Measurements from ENCODE around the gene EPB41L1. TPM values are rescaled to one million over a fixed set of nuclear protein-coding genes. Genes with fewer than 3 reads are reported as not detected.

The EPB41L1 gene
- total and polyA plus RNA-seq, 2 experiments from 2014 or later: 24.1 to 48.7 TPM

GRCh38 chr20:36152261-36152660 lies 2.3 kb upstream of the EPB41L1 start (continued):
- TF ChIP-seq ZNF114 (CRISPR knock-in tag; IDR thresholded peaks at IDR 0.05) (no peak), EZH2 (IDR thresholded peaks at IDR 0.05; ENCODE audit: low read depth, unreplicated experiment) (no peak), ETS1 (IDR thresholded peaks at IDR 0.05) (no peak), POLR2AphosphoS5 (IDR thresholded peaks at IDR 0.05; ENCODE audit: low read depth) (no peak)

GRCh38 chr20:36153204-36153603 lies 1.3 kb upstream of the EPB41L1 start:
- no peak for TF ChIP-seq REST (IDR thresholded peaks at IDR 0.05; ENCODE audit: unreplicated experiment)
- TF ChIP-seq STAT1 (IDR thresholded peaks at IDR 0.05; ENCODE audit: unreplicated experiment): no peak
- no peak for TF ChIP-seq ZNF331 (CRISPR knock-in tag; IDR thresholded peaks at IDR 0.05; ENCODE audit: low read depth)
- no peak for DNase-seq (ENCODE audit: low spot score)
- Histone ChIP-seq H3K36me3 (ENCODE audit: insufficient read depth) (no peaks in the 10 kb centered on the region), H4K20me1 (replicated peaks; ENCODE audit: insufficient read depth) (0 out of 2 replicates have a peak, but pooled peaks cover 4% of the 10 kb centered on the region), H3K79me2 (replicated peaks; ENCODE audit: insufficient read depth) (peaks cover 4% of the 10 kb centered on the region; the same call in 1 of the 2 replicates), H3K4me3 (no peak overlapping the region), H3K4me2 (no peak overlapping the region), H2AFZ (no peak overlapping the region), H3K9me2 (ENCODE audit: insufficient read depth) (no peaks in the 10 kb centered on the region), H3K4me1 (ENCODE audit: insufficient read depth) (peaks cover 11% of the 10 kb centered on the region), H3K27me3 (ENCODE audit: insufficient read depth) (no peaks in the 10 kb centered on the region), H3F3A (replicated peaks; ENCODE audit: low read depth) (no peaks in the 10 kb centered on the region), H3K27ac (ENCODE audit: low read depth) (no peak overlapping the region)
- Mint-ChIP-seq H3K27ac (no peak overlapping the region), H3K36me3 (ENCODE audit: low read depth) (no peaks in the 10 kb centered on the region), H3K27me3 (ENCODE audit: insufficient read depth, low read depth, poor library complexity) (peaks cover 12% of the 10 kb centered on the region), H3K4me3 (peak overlapping the region; percentile 52), H3K9me3 (no peaks in the 10 kb centered on the region), H3K4me1 (peaks cover 15% of the 10 kb centered on the region)
- ATAC-seq: no peak

- Histone ChIP-seq H2AFZ (peak overlapping the region; percentile 99), H3K4me3 (peak overlapping the region; percentile 86), H3F3A (replicated peaks; ENCODE audit: low read depth) (no peaks in the 10 kb centered on the region), H3K27ac (ENCODE audit: low read depth) (no peak overlapping the region), H3K4me2 (peak overlapping the region; percentile 92), H4K20me1 (replicated peaks; ENCODE audit: insufficient read depth) (0 out of 2 replicates have a peak, but pooled peaks cover 4% of the 10 kb centered on the region), H3K4me1 (ENCODE audit: insufficient read depth) (peaks cover 15% of the 10 kb centered on the region), H3K79me2 (replicated peaks; ENCODE audit: insufficient read depth) (peaks cover 4% of the 10 kb centered on the region; the same call in 1 of the 2 replicates), H3K9me2 (ENCODE audit: insufficient read depth) (no peaks in the 10 kb centered on the region), H3K36me3 (ENCODE audit: insufficient read depth) (no peaks in the 10 kb centered on the region), H3K27me3 (ENCODE audit: insufficient read depth) (no peaks in the 10 kb centered on the region)
- H3K4me3 Mint-ChIP-seq: peak overlapping the region; percentile 52
- peaks cover 12% of the 10 kb centered on the region for H3K27me3 Mint-ChIP-seq (ENCODE audit: insufficient read depth, low read depth, poor library complexity)
- peak; percentile 86 for DNase-seq (ENCODE audit: low spot score)
- ATAC-seq: peak; percentile 73
- H3K27ac Mint-ChIP-seq: no peak overlapping the region
- no peaks in the 10 kb centered on the region for H3K9me3 Mint-ChIP-seq
- H3K36me3 Mint-ChIP-seq (ENCODE audit: low read depth): no peaks in the 10 kb centered on the region
- peaks cover 17% of the 10 kb centered on the region for H3K4me1 Mint-ChIP-seq
- TF ChIP-seq ZNF331 (CRISPR knock-in tag; IDR thresholded peaks at IDR 0.05; ENCODE audit: low read depth) (no peak), POLR2AphosphoS5 (IDR thresholded peaks at IDR 0.05; ENCODE audit: low read depth) (peak; percentile 38; the same call in 1 of the 2 replicates)
These were observed 522 bp upstream of the EPB41L1 start for GRCh38 chr20:36153736-36154699.
